Trophoblast cell (in vitro differentiated cells and primary cell): Measurements from ENCODE around the gene COBL.

Source experiments
- DNase-seq, 2 donors: peaks; one replicate each; pipeline ENCODE4 v3.0.0-alpha.2; 2016
- H2AFZ ChIP-seq: 2 replicates; pipeline ENCODE4 v1.6.1; 2013; ENCODE audit warnings: low read length, moderate library complexity, mild to moderate bottlenecking; ENCODE audit not compliant: insufficient read depth, poor library complexity
- H2AK5ac ChIP-seq: 2 replicates; pipeline ENCODE4 v1.6.1; 2013; ENCODE audit warnings: mild to moderate bottlenecking, low read length
- H2BK120ac ChIP-seq: 2 replicates; pipeline ENCODE4 v1.6.1; 2013; ENCODE audit warnings: low read length, mild to moderate bottlenecking, moderate library complexity; ENCODE audit not compliant: insufficient read depth, poor library complexity
- H2BK12ac ChIP-seq: 2 replicates; pipeline ENCODE4 v1.6.1; 2013; ENCODE audit warnings: mild to moderate bottlenecking, low read length, moderate library complexity
- H2BK5ac ChIP-seq: 2 replicates; pipeline ENCODE4 v1.6.1; 2013; ENCODE audit warnings: low read length, low read depth, moderate library complexity, mild to moderate bottlenecking; ENCODE audit not compliant: poor library complexity
- H3K14ac ChIP-seq: 2 replicates; pipeline ENCODE4 v1.6.1; 2013; ENCODE audit warnings: mild to moderate bottlenecking, low read length
- H3K18ac ChIP-seq: 2 replicates; pipeline ENCODE4 v1.6.1; 2013; ENCODE audit warnings: mild to moderate bottlenecking, low read length
- H3K23ac ChIP-seq: 2 replicates; pipeline ENCODE4 v1.6.1; 2013; ENCODE audit warnings: low read length
- H3K27ac ChIP-seq: 2 replicates; pipeline ENCODE4 v1.5.1; 2013; ENCODE audit warnings: low read depth, mild to moderate bottlenecking, inconsistent platforms, low read length, moderate library complexity
- H3K27me3 ChIP-seq: 2 replicates; pipeline ENCODE4 v1.6.1; 2013; ENCODE audit warnings: inconsistent platforms, mild to moderate bottlenecking, low read length, moderate library complexity; ENCODE audit not compliant: insufficient read depth
- H3K36me3 ChIP-seq, 2 experiments: 1 replicate in 1 of 2; 2 replicates in 1 of 2; pipeline ENCODE4 v1.6.1; 2013; ENCODE audit warnings: low read length in 2 of 2, mild to moderate bottlenecking in 2 of 2, moderate library complexity in 1 of 2; ENCODE audit not compliant: insufficient read depth in 2 of 2, control insufficient read depth in 1 of 2
- H3K4ac ChIP-seq: 2 replicates; pipeline ENCODE4 v1.6.1; 2013; ENCODE audit warnings: low read depth, mild to moderate bottlenecking, low read length, moderate library complexity
- H3K4me1 ChIP-seq, 2 experiments: 1 replicate in 1 of 2; 2 replicates in 1 of 2; pipeline ENCODE4 v1.6.1; 2013; ENCODE audit warnings: low read length in 2 of 2, mild to moderate bottlenecking in 2 of 2, moderate library complexity in 1 of 2; ENCODE audit not compliant: insufficient read depth in 2 of 2, control insufficient read depth in 1 of 2
- H3K4me2 ChIP-seq: 2 replicates; pipeline ENCODE4 v1.6.1; 2013; ENCODE audit warnings: inconsistent platforms, mild to moderate bottlenecking, low read length, moderate library complexity
- H3K4me3 ChIP-seq: 2 replicates; pipeline ENCODE4 v1.5.1; 2013; ENCODE audit warnings: mild to moderate bottlenecking, low read depth, low read length, inconsistent platforms
- H3K79me1 ChIP-seq: one replicate; pipeline ENCODE4 v1.6.1; 2013; ENCODE audit warnings: low read length
- H3K79me2 ChIP-seq: 2 replicates; pipeline ENCODE4 v1.6.1; 2013; ENCODE audit warnings: low read length, mild to moderate bottlenecking; ENCODE audit not compliant: control insufficient read depth, insufficient read depth, poor library complexity
- H3K9ac ChIP-seq: 2 replicates; pipeline ENCODE4 v1.6.1; 2013; ENCODE audit warnings: mild to moderate bottlenecking, low read length
- H3K9me3 ChIP-seq: 2 replicates; pipeline ENCODE4 v1.6.1; 2013; ENCODE audit warnings: low read depth, mild to moderate bottlenecking, control low read depth, inconsistent platforms, low read length; ENCODE audit not compliant: insufficient read depth
- H4K12ac ChIP-seq: 2 replicates; pipeline ENCODE4 v1.6.1; 2013; ENCODE audit warnings: low read depth, mild to moderate bottlenecking, low read length, moderate library complexity
- H4K8ac ChIP-seq: 2 replicates; pipeline ENCODE4 v1.6.1; 2013; ENCODE audit warnings: low read depth, mild to moderate bottlenecking, low read length, moderate library complexity
- H4K91ac ChIP-seq: one replicate; pipeline ENCODE4 v1.6.1; 2013; ENCODE audit warnings: low read depth, mild to moderate bottlenecking, low read length, moderate library complexity
- WGBS: extraction: QIAGEN DNeasy Blood & Tissue Kit; methylation state at CpG from one replicate; pipeline ENCODE4 v1.1.7; 2013; ENCODE audit warnings: missing lambda C conversion rate; ENCODE audit not compliant: insufficient read length, insufficient coverage; ENCODE audit errors: extremely low coverage; 5-methylcytosine and 5-hydroxymethylcytosine counted together

Gene COBL

GRCh38 chr7:51024867-51025266, 291.7 kb downstream of the COBL start:
- Histone ChIP-seq H3K18ac (no peak overlapping the region), H3K79me1 (no peaks in the 10 kb centered on the region), H3K9ac (no peak overlapping the region), H3K4ac (no peak overlapping the region), H3K9me3 (no peaks in the 10 kb centered on the region), H3K79me2 (no peaks in the 10 kb centered on the region), H2BK5ac (no peak overlapping the region), H2AK5ac (no peak overlapping the region), H3K23ac (no peak overlapping the region), H3K27ac (no peak overlapping the region), H3K4me3 (no peak overlapping the region), H4K8ac (no peak overlapping the region), H2BK12ac (no peak overlapping the region), H4K12ac (no peak overlapping the region), H2AFZ (no peak overlapping the region), H2BK120ac (no peak overlapping the region), H3K14ac (no peak overlapping the region), H3K27me3 (no peaks in the 10 kb centered on the region), H3K4me2 (no peak overlapping the region), H4K91ac (no peak overlapping the region), H3K4me1 (peaks cover 0 to 2% of the 10 kb centered on the region in 2 experiments), H3K36me3 (peaks cover 0 to 8% of the 10 kb centered on the region in 2 experiments)
- no peak for DNase-seq
- no CpG with 5 or more reads among the region's 16 CpGs for WGBS

- Histone ChIP-seq H3K23ac (no peak overlapping the region), H3K4me3 (no peak overlapping the region), H3K18ac (no peak overlapping the region), H3K27me3 (no peaks in the 10 kb centered on the region), H4K8ac (no peak overlapping the region), H3K14ac (no peak overlapping the region), H2AK5ac (no peak overlapping the region), H4K12ac (no peak overlapping the region), H3K4me1 (peaks cover 0 to 2% of the 10 kb centered on the region in 2 experiments), H4K91ac (no peak overlapping the region), H3K36me3 (peaks cover 0 to 7% of the 10 kb centered on the region in 2 experiments), H3K79me1 (no peaks in the 10 kb centered on the region), H3K27ac (no peak overlapping the region), H2BK12ac (no peak overlapping the region), H2AFZ (no peak overlapping the region), H3K79me2 (no peaks in the 10 kb centered on the region), H3K9me3 (no peaks in the 10 kb centered on the region), H2BK120ac (no peak overlapping the region), H3K4me2 (no peak overlapping the region), H2BK5ac (no peak overlapping the region), H3K4ac (no peak overlapping the region), H3K9ac (no peak overlapping the region)
- DNase-seq: no peak
- WGBS: no CpG with 5 or more reads among the region's 9 CpGs
Measured at GRCh38 chr7:51023547-51023946, 293.1 kb downstream of the COBL start.

- no peak overlapping the region for H2AFZ ChIP-seq
- no peak overlapping the region for H2BK12ac ChIP-seq
- WGBS: no CpG with 5 or more reads among the region's 6 CpGs
Measured at GRCh38 chr7:51022821-51023220, 293.8 kb downstream of the COBL start.

GRCh38 chr7:51021906-51022570, 294.6 kb downstream of the COBL start:
- no peak overlapping the region for H4K12ac ChIP-seq
- no CpG with 5 or more reads among the region's 20 CpGs for WGBS
- H2BK12ac ChIP-seq: no peak overlapping the region
- no peaks in the 10 kb centered on the region for H3K36me3 ChIP-seq
- DNase-seq: no peak
- no peak overlapping the region for H3K23ac ChIP-seq
- H3K9ac ChIP-seq: no peak overlapping the region
- no peak overlapping the region for H3K4ac ChIP-seq
- no peak overlapping the region for H3K27ac ChIP-seq
- H3K4me3 ChIP-seq: no peak overlapping the region
- no peaks in the 10 kb centered on the region for H3K4me1 ChIP-seq
- no peak overlapping the region for H2BK5ac ChIP-seq
- H3K4me2 ChIP-seq: no peak overlapping the region
- H2BK120ac ChIP-seq: no peak overlapping the region
- no peak overlapping the region for H2AFZ ChIP-seq
- no peak overlapping the region for H2AK5ac ChIP-seq
- H3K14ac ChIP-seq: no peak overlapping the region
- H4K8ac ChIP-seq: no peak overlapping the region
- no peak overlapping the region for H4K91ac ChIP-seq
- no peaks in the 10 kb centered on the region for H3K9me3 ChIP-seq
- no peaks in the 10 kb centered on the region for H3K27me3 ChIP-seq
- H3K79me2 ChIP-seq: no peaks in the 10 kb centered on the region
- H3K79me1 ChIP-seq: no peaks in the 10 kb centered on the region
- H3K18ac ChIP-seq: no peak overlapping the region

More at GRCh38 chr7:51022821-51023220, 293.8 kb downstream of the COBL start:
- Histone ChIP-seq H3K36me3 (peaks cover 0 to under 1% of the 10 kb centered on the region in 2 experiments), H2BK5ac (no peak overlapping the region), H3K27me3 (no peaks in the 10 kb centered on the region), H4K12ac (no peak overlapping the region), H3K9ac (no peak overlapping the region), H3K4ac (no peak overlapping the region), H2BK120ac (no peak overlapping the region), H3K4me3 (no peak overlapping the region), H4K91ac (no peak overlapping the region), H3K79me1 (no peaks in the 10 kb centered on the region), H3K9me3 (no peaks in the 10 kb centered on the region), H3K23ac (no peak overlapping the region), H3K27ac (no peak overlapping the region), H3K79me2 (no peaks in the 10 kb centered on the region), H3K14ac (no peak overlapping the region), H3K4me1 (peaks cover 0 to under 1% of the 10 kb centered on the region in 2 experiments), H3K18ac (no peak overlapping the region), H3K4me2 (no peak overlapping the region), H2AK5ac (no peak overlapping the region), H4K8ac (no peak overlapping the region)
- DNase-seq: peak; percentile 59 to 87
